ENCODE results near the gene CLDN9. TPM values are rescaled to one million over a fixed set of nuclear protein-coding genes. Genes with fewer than 3 reads are reported as not detected.

CLDN9 gene
- total and polyA plus RNA-seq, 4 donors, result 0.05 to 0.32 (median 0.25) TPM

DNA sequence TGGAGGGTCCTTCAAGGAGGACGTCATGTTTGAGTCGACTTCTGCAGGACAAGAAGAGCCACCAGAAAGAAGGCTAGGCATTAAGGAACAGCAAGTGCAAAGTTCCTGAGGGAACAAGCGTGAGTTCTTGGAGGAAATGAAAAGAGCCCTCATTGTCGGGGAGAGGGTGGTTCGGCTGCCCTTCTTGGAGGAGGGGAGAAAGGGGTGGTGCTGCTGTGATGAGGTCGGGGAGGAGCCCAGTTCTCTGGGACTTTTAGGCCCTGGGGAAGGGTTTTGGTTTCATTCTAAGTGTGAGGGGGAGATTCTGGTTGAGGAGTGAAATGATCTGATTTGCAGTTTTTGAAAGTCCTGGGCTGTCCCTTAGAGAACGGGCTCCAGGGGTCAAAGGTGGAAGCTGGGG is 19.9 kb downstream of the CLDN9 start:
- Histone ChIP-seq H3K27ac (ENCODE audit: low read depth in 1 of 2, low read length in 2 of 2) (no peak overlapping the region), H3K9me3 (ENCODE audit: control insufficient read depth in 4 of 4, low read length in 3 of 4) (no peaks in the 10 kb centered on the region), H3K4me1 (ENCODE audit: control insufficient read depth in 4 of 4, insufficient read depth in 4 of 4, low read length in 3 of 4) (peaks cover 0 to 23% (median 6%) of the 10 kb centered on the region in 4 donors), H3K4me3 (ENCODE audit: low read depth in 1 of 3, low read length in 3 of 3) (no peak overlapping the region), H3K9ac (ENCODE audit: low read depth in 1 of 2, low read length in 2 of 2) (no peak overlapping the region), H3K36me3 (ENCODE audit: control insufficient read depth in 4 of 4, insufficient read depth in 3 of 4, low read depth in 1 of 4, low read length in 3 of 4) (no peaks in the 10 kb centered on the region), H3K27me3 (ENCODE audit: control insufficient read depth in 4 of 4, insufficient read depth in 4 of 4, low read length in 3 of 4) (peaks cover 0 to 7% (median 5%) of the 10 kb centered on the region in 4 donors)
- DNase-seq (ENCODE audit: low spot score), result no peak
- TF ChIP-seq, protein P1, sequence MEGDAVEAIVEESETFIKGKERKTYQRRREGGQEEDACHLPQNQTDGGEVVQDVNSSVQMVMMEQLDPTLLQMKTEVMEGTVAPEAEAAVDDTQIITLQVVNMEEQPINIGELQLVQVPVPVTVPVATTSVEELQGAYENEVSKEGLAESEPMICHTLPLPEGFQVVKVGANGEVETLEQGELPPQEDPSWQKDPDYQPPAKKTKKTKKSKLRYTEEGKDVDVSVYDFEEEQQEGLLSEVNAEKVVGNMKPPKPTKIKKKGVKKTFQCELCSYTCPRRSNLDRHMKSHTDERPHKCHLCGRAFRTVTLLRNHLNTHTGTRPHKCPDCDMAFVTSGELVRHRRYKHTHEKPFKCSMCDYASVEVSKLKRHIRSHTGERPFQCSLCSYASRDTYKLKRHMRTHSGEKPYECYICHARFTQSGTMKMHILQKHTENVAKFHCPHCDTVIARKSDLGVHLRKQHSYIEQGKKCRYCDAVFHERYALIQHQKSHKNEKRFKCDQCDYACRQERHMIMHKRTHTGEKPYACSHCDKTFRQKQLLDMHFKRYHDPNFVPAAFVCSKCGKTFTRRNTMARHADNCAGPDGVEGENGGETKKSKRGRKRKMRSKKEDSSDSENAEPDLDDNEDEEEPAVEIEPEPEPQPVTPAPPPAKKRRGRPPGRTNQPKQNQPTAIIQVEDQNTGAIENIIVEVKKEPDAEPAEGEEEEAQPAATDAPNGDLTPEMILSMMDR (IDR thresholded peaks at IDR 0.05; ENCODE audit: low read depth, low read length, missing input control), result no peak
- TF ChIP-seq EGR1 (IDR thresholded peaks at IDR 0.05; ENCODE audit: low read depth in 2 of 2) (no peak), GABPA (IDR thresholded peaks at IDR 0.05 in 1 of 2, conservative IDR thresholded peaks at IDR 0.05 in 1 of 2) (no peak), FOXA2 (IDR thresholded peaks at IDR 0.05) (no peak), SP1 (IDR thresholded peaks at IDR 0.05) (no peak), RXRA (IDR thresholded peaks at IDR 0.05) (no peak), RAD21 (IDR thresholded peaks at IDR 0.05) (no peak), HNF4A (conservative IDR thresholded peaks at IDR 0.05) (no peak), HNF4G (IDR thresholded peaks at IDR 0.05) (no peak), JUND (IDR thresholded peaks at IDR 0.05) (no peak), TAF1 (conservative IDR thresholded peaks at IDR 0.05) (no peak), NR2F2 (IDR thresholded peaks at IDR 0.05) (no peak), FOXA1 (IDR thresholded peaks at IDR 0.05) (no peak), YY1 (IDR thresholded peaks at IDR 0.05) (no peak)
- TF ChIP-seq, protein P2, sequence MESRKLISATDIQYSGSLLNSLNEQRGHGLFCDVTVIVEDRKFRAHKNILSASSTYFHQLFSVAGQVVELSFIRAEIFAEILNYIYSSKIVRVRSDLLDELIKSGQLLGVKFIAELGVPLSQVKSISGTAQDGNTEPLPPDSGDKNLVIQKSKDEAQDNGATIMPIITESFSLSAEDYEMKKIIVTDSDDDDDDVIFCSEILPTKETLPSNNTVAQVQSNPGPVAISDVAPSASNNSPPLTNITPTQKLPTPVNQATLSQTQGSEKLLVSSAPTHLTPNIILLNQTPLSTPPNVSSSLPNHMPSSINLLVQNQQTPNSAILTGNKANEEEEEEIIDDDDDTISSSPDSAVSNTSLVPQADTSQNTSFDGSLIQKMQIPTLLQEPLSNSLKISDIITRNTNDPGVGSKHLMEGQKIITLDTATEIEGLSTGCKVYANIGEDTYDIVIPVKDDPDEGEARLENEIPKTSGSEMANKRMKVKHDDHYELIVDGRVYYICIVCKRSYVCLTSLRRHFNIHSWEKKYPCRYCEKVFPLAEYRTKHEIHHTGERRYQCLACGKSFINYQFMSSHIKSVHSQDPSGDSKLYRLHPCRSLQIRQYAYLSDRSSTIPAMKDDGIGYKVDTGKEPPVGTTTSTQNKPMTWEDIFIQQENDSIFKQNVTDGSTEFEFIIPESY (IDR thresholded peaks at IDR 0.05), result no peak
- TF ChIP-seq, protein P3, sequence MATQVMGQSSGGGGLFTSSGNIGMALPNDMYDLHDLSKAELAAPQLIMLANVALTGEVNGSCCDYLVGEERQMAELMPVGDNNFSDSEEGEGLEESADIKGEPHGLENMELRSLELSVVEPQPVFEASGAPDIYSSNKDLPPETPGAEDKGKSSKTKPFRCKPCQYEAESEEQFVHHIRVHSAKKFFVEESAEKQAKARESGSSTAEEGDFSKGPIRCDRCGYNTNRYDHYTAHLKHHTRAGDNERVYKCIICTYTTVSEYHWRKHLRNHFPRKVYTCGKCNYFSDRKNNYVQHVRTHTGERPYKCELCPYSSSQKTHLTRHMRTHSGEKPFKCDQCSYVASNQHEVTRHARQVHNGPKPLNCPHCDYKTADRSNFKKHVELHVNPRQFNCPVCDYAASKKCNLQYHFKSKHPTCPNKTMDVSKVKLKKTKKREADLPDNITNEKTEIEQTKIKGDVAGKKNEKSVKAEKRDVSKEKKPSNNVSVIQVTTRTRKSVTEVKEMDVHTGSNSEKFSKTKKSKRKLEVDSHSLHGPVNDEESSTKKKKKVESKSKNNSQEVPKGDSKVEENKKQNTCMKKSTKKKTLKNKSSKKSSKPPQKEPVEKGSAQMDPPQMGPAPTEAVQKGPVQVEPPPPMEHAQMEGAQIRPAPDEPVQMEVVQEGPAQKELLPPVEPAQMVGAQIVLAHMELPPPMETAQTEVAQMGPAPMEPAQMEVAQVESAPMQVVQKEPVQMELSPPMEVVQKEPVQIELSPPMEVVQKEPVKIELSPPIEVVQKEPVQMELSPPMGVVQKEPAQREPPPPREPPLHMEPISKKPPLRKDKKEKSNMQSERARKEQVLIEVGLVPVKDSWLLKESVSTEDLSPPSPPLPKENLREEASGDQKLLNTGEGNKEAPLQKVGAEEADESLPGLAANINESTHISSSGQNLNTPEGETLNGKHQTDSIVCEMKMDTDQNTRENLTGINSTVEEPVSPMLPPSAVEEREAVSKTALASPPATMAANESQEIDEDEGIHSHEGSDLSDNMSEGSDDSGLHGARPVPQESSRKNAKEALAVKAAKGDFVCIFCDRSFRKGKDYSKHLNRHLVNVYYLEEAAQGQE (IDR thresholded peaks at IDR 0.05), result no peak
- TF ChIP-seq, protein P4, sequence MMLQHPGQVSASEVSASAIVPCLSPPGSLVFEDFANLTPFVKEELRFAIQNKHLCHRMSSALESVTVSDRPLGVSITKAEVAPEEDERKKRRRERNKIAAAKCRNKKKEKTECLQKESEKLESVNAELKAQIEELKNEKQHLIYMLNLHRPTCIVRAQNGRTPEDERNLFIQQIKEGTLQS (IDR thresholded peaks at IDR 0.05), result no peak
- TF ChIP-seq, protein P5, sequence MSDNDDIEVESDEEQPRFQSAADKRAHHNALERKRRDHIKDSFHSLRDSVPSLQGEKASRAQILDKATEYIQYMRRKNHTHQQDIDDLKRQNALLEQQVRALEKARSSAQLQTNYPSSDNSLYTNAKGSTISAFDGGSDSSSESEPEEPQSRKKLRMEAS (IDR thresholded peaks at IDR 0.05), result no peak
- 38% methylated on average over 7 of the region's 7 CpGs for WGBS

Measured in liver (tissue), 9 donors.